Measurements from ENCODE around the gene IL11.
A peak's percentile ranks its signal among the peaks of the same experiment; 100 is the strongest.
"Not testable (repeated sequence)": the region's sequence is repeated elsewhere in the genome, so short reads cannot be mapped to it uniquely, and the experiment has no call there.

The IL11 gene

GRCh38 chr19:55348317-55349034 is 21.8 kb downstream of the IL11 start:
- no peak for DNase-seq

- DNase-seq: no peak
Observed at GRCh38 chr19:55347442-55348009, 22.7 kb downstream of the IL11 start.

DNA sequence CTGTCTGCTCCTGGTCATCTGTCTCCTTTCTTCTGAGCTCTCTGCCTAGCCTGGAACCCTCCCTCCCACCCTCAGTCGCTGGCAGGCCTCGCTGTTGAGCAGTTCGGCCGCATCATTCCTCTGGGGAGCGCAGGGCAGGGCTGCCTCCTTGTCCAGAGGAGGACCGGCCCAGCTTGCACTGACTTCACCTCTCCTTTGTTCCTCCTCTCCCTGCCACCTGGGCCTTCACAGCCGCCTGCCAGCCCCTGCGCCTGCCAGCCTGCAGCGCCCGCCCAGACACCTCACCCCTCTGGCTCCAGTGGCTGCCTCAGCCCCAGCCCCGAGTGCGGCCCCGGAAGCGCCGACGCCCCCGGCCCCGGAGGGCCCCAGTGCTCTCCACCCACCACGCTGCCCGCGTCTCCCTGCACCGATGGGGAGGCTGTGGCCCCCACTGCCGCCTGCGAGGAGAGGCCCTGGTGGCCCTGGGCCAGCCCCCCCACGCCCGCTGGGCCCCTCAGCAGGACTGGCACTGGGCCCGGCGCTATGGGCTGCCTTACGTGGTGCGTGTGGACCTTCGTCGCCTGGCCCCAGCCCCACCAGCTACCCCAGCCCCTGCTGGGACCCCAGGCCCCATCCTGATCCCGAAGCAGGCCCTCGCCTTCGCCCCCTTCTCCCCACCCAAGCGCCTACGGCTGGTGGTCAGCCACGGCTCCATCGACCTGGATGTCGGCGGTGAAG is 23.4 kb downstream of the IL11 start:
- no peak for DNase-seq

DNA sequence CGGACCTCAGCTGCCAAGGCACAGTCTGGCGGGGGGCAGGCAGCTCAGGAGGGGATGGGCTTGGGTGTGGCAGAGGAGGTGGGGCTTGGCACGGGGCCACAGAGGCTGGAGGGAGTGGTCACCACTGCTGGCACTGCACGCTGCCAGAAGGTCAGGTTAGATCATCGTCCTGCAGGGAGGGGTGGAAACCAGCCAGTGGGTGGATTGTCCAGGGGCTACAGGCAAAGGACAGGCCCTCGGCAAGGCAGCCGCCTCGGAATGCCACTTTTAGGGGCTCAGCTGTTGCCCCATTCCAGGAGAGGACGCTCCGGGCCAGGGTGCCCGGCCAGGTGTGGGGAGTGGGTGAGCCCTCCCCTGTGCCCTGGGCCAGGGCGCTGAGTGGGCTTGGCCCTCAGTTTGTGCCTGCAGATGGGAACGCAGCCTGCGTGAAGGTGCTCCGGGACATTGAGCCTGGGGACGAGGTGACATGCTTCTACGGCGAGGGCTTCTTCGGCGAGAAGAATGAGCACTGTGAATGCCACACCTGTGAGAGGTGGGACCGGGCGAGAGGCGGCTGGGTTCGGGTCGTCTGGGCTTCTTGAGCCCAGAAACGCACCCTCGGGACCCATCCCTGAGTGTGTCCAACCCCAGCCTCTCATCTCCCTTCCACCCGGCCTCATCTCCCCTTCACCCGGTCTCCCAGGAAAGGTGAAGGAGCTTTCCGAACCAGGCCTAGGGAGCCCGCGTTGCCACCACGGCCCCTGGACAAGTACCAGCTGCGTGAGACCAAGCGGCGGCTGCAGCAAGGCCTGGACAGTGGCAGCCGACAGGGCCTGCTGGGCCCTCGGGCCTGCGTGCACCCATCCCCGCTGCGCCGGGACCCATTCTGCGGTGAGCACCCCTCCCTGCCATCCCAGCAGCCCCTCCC is 24.2 kb downstream of the IL11 start:
- no peak for DNase-seq

DNA sequence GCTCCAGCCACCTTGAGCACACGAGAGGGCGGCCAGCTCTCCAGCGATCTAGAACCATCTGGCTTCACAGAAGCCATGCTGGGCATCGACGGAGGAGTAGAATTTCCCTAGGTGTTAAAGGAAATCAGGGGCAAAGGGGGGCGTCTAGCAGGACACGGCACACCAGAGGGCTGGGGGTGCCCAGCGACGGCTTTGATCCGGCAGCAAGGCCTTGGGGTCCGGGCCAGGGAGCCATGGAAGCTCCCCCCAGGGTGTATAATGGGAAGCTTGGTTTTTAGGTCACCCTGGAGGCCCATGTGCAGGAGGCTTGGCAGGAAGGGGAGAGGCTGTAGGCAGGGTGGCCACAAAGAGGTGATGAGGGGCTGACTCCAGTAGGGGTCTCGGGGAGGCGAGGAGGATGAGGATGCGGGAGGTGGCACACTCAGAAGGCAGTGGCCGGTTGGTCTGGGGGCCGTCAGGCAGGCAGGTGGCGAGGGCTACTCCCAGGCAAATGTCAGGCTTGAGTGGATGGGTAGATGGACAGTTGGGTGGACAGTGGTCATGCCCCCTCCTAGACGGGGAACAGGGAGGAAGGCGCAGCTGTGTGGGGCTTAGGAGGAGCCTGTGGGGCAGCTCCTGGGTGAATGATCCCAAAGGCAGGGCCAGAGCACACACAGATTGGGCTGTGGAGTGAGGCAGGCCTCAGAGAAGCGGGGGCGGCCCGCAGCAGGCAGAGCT is 25.0 kb downstream of the IL11 start:
- DNase-seq: no peak

- peak; percentile 15 for DNase-seq
Observed at GRCh38 chr19:55344444-55344843, 25.8 kb downstream of the IL11 start.

DNA sequence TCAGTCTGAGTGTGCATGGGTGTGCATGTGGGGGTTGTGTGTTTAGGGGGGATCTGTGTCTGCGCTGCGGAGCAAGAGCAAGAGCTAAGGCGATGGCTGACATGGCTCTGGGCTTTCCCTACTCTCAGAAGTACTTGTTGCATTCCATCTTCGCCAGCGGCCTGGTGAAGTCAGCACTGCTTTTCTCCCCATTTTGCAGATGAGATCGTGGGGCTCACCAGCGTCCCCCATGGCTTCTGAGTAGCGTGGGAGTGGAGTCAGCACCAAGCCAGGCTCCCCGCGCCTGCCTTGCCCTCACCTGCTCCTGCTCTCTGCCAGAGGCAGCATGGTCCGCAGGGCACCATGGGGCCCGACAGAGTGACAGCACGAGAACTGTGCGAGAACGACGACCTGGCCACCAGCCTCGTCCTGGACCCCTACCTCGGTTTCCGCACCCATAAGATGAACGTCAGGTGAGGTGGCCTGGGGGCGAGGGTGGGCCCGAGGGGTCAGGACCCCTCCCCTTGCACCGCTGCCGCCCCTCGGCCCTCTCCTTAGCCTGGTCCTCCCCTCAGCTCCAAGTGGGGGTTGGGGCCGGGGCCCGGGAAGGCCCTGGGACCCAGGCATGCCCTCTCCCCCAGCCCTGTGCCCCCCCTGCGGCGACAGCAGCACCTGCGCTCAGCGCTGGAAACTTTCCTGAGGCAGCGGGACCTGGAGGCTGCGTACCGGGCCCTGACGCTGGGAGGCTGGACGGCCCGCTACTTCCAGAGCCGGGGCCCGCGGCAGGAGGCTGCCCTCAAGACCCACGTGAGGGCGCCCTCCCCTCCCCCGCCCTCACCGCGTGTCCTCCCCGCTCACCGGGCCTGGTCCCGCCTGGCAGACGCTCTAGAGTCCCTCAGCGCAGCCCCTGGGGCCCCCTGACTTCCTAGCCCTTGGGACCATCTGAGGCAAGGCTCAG is 28.4 kb downstream of the IL11 start:
- DNase-seq: no peak

DNA sequence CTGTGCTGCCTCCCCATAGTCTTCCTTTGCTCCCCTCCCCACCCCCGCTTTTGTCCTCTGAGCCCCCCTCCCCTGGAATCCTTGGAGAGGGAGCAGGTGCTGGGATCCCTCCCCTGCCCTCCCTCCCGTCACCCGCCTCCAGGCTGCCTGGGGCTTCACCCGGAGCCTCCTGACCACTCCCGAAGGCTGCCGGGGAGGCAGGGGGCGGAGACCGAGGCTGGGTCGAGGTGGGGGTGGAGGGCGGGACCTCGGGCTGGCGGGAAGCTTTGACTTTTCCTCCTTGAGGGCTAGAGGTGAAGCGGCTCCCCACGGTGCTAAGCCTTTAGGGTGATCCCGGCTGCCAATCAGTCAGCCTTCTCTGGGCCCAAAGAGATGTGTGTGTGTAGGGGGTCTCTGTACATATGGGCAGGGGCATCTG is 29.1 kb downstream of the IL11 start:
- DNase-seq: peak; percentile 48

DNA sequence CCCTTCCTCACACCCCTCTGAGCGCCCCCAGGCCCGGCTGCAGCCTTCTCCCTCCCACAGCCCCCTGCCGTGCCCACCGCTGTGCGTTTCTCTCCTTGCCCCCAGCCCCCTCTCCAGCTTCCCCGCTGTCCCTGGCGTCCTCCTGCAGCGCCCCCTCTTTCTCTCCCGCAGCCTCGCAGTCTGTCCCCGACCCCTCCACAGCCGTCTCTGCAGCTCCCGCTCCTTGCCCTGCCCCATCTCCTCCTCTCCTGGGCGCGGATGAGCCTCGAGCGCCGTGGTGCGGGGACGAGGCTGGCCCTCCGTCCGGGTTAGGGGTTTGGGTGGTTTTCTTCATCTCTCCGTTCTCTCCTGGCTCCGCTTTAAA is 29.5 kb downstream of the IL11 start:
- no peak for DNase-seq

GRCh38 chr19:55339889-55340783 is 30.1 kb downstream of the IL11 start:
- no peak for DNase-seq

DNA sequence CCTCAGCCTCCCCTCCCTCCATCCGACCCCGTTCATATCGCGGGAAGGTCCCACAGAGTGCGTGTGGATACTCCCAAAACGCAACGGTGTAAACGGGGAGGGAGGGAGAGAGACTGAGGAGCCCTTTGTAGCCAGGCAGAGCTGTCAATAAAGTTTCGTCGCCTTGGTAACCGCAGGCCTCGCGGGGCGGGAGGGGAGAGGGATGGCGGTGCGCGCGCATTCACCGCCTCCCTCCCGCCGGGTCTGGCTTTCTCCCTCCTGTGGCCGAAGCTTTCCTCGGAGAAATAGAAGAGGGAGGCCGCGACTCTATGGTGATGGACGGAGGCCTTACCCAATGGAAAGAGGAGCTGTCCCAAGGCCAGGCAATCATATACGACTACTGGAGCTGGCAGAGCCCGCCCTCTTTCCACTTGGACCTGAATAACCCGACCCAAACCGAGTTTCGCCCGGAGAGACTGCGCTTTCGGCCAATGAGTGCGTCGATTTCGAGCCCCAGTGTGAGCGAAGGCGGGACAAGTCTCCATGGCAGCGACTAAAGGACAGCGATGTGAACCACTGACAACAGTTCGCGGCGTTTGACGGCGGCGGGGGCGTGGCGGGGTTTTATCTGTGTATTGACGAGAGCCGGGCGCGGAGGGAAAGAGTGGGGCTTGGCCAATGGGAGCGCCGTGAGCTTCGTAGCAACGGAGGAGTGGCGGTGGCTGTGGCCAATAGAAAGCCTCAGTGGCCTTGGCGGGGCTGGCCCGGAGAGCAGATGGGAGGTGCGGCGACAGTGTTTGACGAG is 31.0 kb downstream of the IL11 start, which contains the start of gene KMT5C:
Gene KMT5C, plus strand, starts transcription at position 772 of the 784 bp plus-strand sequence. CDS start 2,061 bp downstream, outside the sequence.
- DNase-seq: peak; percentile 100

DNA sequence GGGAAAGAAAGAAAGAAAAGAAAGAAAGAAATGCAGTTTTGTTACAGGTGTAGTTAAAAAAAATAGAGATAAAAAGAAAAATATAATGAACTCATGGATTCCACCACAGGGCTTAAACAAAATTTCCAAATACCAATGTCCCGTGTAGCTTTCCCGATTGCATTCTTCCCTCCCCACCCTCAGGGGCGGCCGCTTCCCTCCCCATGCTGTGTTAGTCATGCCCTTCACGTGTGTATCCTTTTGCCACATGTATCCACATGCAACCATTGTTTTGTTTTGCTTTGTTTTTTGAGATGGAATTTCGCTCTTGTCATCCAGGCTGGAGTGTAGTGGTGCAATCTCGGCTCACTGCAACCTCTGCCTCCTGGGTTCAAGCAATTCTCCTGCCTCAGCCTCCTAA is 34.2 kb downstream of the IL11 start:
- DNase-seq: peak; percentile 28

- DNase-seq: no peak
Observed at GRCh38 chr19:55333870-55334269, 36.4 kb downstream of the IL11 start.

DNA sequence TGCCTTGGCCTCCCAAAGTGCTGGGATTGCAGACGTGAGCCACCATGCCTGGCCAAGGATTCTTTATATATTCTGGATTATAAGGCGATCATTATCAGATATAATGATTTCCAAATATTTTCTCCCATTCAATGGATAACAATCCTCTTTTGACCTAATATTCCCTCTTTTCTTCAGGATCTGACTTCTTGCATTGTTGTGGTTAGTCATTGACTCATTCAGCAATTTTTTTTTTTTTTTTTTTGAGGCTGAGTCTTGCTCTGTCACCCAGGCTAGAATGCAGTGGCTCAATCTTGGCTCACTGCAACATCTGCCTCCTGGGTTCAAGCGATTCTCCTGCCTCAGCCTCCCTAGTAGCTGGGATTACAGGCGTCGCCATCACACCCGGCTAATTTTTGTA is 40.5 kb downstream of the IL11 start:
- peak; percentile 54 for DNase-seq

- DNase-seq: not testable (repeated sequence)
Observed at GRCh38 chr19:55328774-55329318, 41.4 kb downstream of the IL11 start.

DNA sequence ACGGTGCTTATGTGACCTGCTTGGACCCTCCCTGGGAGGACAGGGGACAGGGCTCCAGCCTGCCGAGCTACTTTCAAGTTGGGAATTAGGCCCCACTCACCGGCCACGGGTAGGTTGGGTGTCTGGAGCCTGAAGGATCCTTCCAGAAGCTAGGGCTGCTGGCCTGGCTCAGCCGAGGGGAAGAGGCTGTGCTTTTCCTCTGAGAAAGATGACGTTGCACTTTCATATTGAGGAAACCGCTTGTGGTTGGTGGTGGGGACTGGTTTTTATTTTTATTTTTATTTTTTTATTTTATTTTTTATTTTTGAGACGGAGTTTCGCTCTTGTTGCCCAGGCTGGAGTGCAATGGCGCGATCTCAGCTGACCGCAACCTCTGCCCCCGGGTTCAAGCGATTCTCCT is 45.1 kb downstream of the IL11 start, which contains the start of gene TMEM150B:
Gene TMEM150B, minus strand, starts transcription at position 170 of the 400 bp plus-strand sequence. CDS start 4,305 bp downstream, outside the sequence.
- no peak for DNase-seq

DNA sequence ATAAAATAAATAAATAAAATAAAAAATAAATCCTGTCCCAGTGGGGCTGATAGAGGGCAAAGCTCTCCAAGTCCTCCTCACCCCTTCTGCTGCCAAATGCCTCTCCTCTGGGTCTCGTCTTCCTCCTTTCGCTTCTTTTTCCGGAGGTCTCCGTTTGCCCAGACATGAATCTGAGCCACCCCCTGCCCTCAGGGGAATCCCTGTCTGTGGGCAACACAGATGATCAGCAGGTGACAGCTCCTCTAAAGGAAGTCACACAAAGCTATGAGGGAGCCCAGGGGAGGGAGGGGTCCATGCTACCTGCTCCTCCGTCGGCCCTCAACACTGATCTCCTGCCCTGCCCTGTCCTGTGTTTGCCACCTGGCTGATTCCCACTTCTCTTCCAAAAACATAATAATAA is 45.6 kb downstream of the IL11 start:
- DNase-seq: no peak

GRCh38 chr19:55322204-55322885 is 47.9 kb downstream of the IL11 start:
- DNase-seq: no peak
